CD14-positive monocyte (primary cell): ENCODE data around the gene ZBTB43. TPM values are rescaled to one million over a fixed set of nuclear protein-coding genes. Genes with fewer than 3 reads are reported as not detected.

ENCODE experiments used
- DNase-seq, 3 donors: peaks; one replicate each; pipeline ENCODE4 v3.0.0-alpha.2; 2011 to 2022
- H2AFZ ChIP-seq: 2 replicates; pipeline ENCODE4 v1.6.0; 2012; ENCODE audit warnings: mild to moderate bottlenecking, low read depth, low read length, inconsistent platforms; ENCODE audit not compliant: insufficient read depth, poor library complexity, severe bottlenecking
- H3K27ac ChIP-seq, 2 donors: 1 replicate in 1 of 2; 2 replicates in 1 of 2; pipeline ENCODE4 v1.5.1; 2012 to 2013; ENCODE audit warnings: low read length in 2 of 2, control low read depth in 1 of 2, inconsistent platforms in 1 of 2, low read depth in 1 of 2, mild to moderate bottlenecking in 1 of 2
- H3K27me3 ChIP-seq, 2 donors: one replicate each; pipeline versions ENCODE4 v1.6.0 to v1.6.1; 2011 to 2013; ENCODE audit warnings: low read length in 2 of 2; ENCODE audit not compliant: control insufficient read depth in 2 of 2, insufficient read depth in 2 of 2
- H3K36me3 ChIP-seq, 2 donors: replicated peaks in 1 of 2; 1 replicate in 1 of 2; 2 replicates in 1 of 2; pipeline versions ENCODE4 v1.5.1 to v1.6.1; 2012 to 2013; ENCODE audit warnings: low read length in 2 of 2, control low read depth in 1 of 2, inconsistent platforms in 1 of 2, mild to moderate bottlenecking in 1 of 2; ENCODE audit not compliant: insufficient read depth in 2 of 2, control insufficient read depth in 1 of 2
- H3K4me1 ChIP-seq, 2 donors: 1 replicate in 1 of 2; 2 replicates in 1 of 2; pipeline versions ENCODE4 v1.5.1 to v1.6.1; 2012 to 2013; ENCODE audit warnings: low read length in 2 of 2, control low read depth in 1 of 2, inconsistent platforms in 1 of 2, mild to moderate bottlenecking in 1 of 2, moderate library complexity in 1 of 2; ENCODE audit not compliant: insufficient read depth in 2 of 2, control insufficient read depth in 1 of 2
- H3K4me2 ChIP-seq: replicated peaks from 2 replicates; pipeline ENCODE3; 2012; ENCODE audit warnings: low read length, moderate library complexity, mild to moderate bottlenecking; ENCODE audit not compliant: poor library complexity, severe bottlenecking; ENCODE audit errors: extremely low read depth
- H3K4me3 ChIP-seq, 3 experiments: fragments of 200-600 bp in 1 of 3; sonication (generic) in 1 of 3; replicated peaks in 1 of 3; 1 replicate in 2 of 3; 2 replicates in 1 of 3; pipeline ENCODE4 v1.5.1; 2011 to 2013; ENCODE audit warnings: low read length in 3 of 3, mild to moderate bottlenecking in 3 of 3, control low read depth in 2 of 3, low read depth in 2 of 3, inconsistent platforms in 1 of 3, moderate library complexity in 1 of 3
- H3K79me2 ChIP-seq: 2 replicates; pipeline ENCODE4 v1.6.0; 2012; ENCODE audit warnings: mild to moderate bottlenecking, control low read depth, inconsistent platforms, low read length, moderate library complexity; ENCODE audit not compliant: insufficient read depth
- H3K9ac ChIP-seq: 2 replicates; pipeline ENCODE4 v1.6.0; 2017; ENCODE audit warnings: low read length, mild to moderate bottlenecking; ENCODE audit not compliant: insufficient read depth, poor library complexity, severe bottlenecking
- H3K9me3 ChIP-seq, 2 donors: replicated peaks in 1 of 2; 1 replicate in 1 of 2; 2 replicates in 1 of 2; pipeline versions ENCODE4 v1.5.1 to v1.6.1; 2012 to 2013; ENCODE audit warnings: low read length in 2 of 2, control low read depth in 1 of 2; ENCODE audit not compliant: control insufficient read depth in 1 of 2, insufficient read depth in 1 of 2
- H4K20me1 ChIP-seq: 2 replicates; pipeline ENCODE4 v1.6.0; 2012; ENCODE audit warnings: mild to moderate bottlenecking, low read length, control low read depth, moderate library complexity; ENCODE audit not compliant: insufficient read depth
- H3K27ac Mint-ChIP-seq, 7 donors: one replicate each; pipeline ENCODE4 v1.8.0; 2020; ENCODE audit warnings: mild to moderate bottlenecking in 7 of 7, mixed read lengths in 7 of 7, moderate library complexity in 6 of 7, inconsistent platforms in 2 of 7
- H3K27me3 Mint-ChIP-seq, 3 donors: one replicate each; pipeline ENCODE4 v1.8.0; 2021 to 2022; ENCODE audit warnings: low read depth in 3 of 3, mild to moderate bottlenecking in 3 of 3, mixed read lengths in 3 of 3, moderate library complexity in 3 of 3, inconsistent platforms in 1 of 3
- H3K36me3 Mint-ChIP-seq, 2 donors: one replicate each; pipeline ENCODE4 v1.8.0; 2020; ENCODE audit warnings: mixed read lengths in 2 of 2, inconsistent platforms in 1 of 2, mild to moderate bottlenecking in 1 of 2
- H3K4me1 Mint-ChIP-seq: one replicate; pipeline ENCODE4 v1.8.0; 2020; ENCODE audit warnings: mild to moderate bottlenecking, mixed read lengths
- H3K4me3 Mint-ChIP-seq, 2 donors: one replicate each; pipeline ENCODE4 v1.8.0; 2020; ENCODE audit warnings: mild to moderate bottlenecking in 2 of 2, mixed read lengths in 2 of 2, moderate library complexity in 1 of 2
- H3K9me3 Mint-ChIP-seq, 7 donors: one replicate each; pipeline ENCODE4 v1.8.0; 2020 to 2022; ENCODE audit warnings: mixed read lengths in 7 of 7, mild to moderate bottlenecking in 6 of 7, moderate library complexity in 6 of 7, inconsistent platforms in 2 of 7
- CTCF ChIP-seq: fragments of 200-600 bp; IDR thresholded peaks from one replicate; pipeline ENCODE4 v1.8.0; 2022; ENCODE audit warnings: antibody characterized with exemption, mild to moderate bottlenecking
- WGBS: methylation state at CpG from one replicate; pipeline ENCODE4 v1.1.5; 2013; ENCODE audit warnings: missing lambda C conversion rate; ENCODE audit not compliant: insufficient coverage; 5-methylcytosine and 5-hydroxymethylcytosine counted together
- intact Hi-C, 2 donors: fragments of 100-400 bp; cut with micrococcal nuclease; formaldehyde crosslinking; loops; one replicate each; pipeline versions ENCODE4 v1.15.0 to v1.15.1; 2023
- polyA plus RNA-seq, 3 donors: library from polyadenylated mRNA; depleted of rRNA in 1 of 3; unstranded in 2 of 3; stranded (reverse) in 1 of 3; fragments of 300-500 nt in 2 of 3; fragments of >200 nt in 1 of 3; fragmentation: Illumina TruSeq in 2 of 3; gene quantifications; 1 replicate in 2 of 3; 2 replicates in 1 of 3; pipeline ENCODE4 v1.2.3, GENCODE V29; 2012 to 2021

ZBTB43 gene
- polyA plus RNA-seq, 3 donors = 6.1 to 15.9 (median 6.8) TPM

- peaks cover 26% of the 10 kb centered on the region for H3K4me1 Mint-ChIP-seq
- peaks cover 18 to 43% of the 10 kb centered on the region in 2 donors for H3K36me3 Mint-ChIP-seq
- intact Hi-C loops = no loop called here
- Histone ChIP-seq H3K4me3 (no peak overlapping the region), H3K9ac (no peak overlapping the region), H3K27ac (peak overlapping the region in 1 of 2 donors; percentile 36), H3K4me2 (no peak overlapping the region), H3K79me2 (peaks cover 97% of the 10 kb centered on the region), H3K4me1 (peaks cover 0 to 5% of the 10 kb centered on the region in 2 donors), H4K20me1 (peaks cover 99% of the 10 kb centered on the region), H3K27me3 (no peaks in the 10 kb centered on the region), H3K9me3 (no peaks in the 10 kb centered on the region), H2AFZ (no peak overlapping the region), H3K36me3 (peaks cover 13 to 36% of the 10 kb centered on the region in 2 donors)
- DNase-seq = no peak
- TF ChIP-seq CTCF = no peak
- H3K4me3 Mint-ChIP-seq = no peak overlapping the region
- no peaks in the 10 kb centered on the region for H3K27me3 Mint-ChIP-seq
- peak overlapping the region in 6 of 7 donors; percentile 8 to 81 (median 43) for H3K27ac Mint-ChIP-seq
- peaks cover 0 to 1% (median 0%) of the 10 kb centered on the region in 7 donors for H3K9me3 Mint-ChIP-seq
- WGBS = 67% methylated on average over 3 of the region's 9 CpGs
Observed at GRCh38 chr9:126874546-126875314, 69.9 kb downstream of the ZBTB43 start.

GRCh38 chr9:126875756-126876510, 71.1 kb downstream of the ZBTB43 start:
- H3K4me1 Mint-ChIP-seq = peaks cover 24% of the 10 kb centered on the region
- H2AFZ ChIP-seq = no peak overlapping the region
- H3K36me3 ChIP-seq = peaks cover 25 to 42% of the 10 kb centered on the region in 2 donors
- H3K9ac ChIP-seq = no peak overlapping the region
- peaks cover 99% of the 10 kb centered on the region for H4K20me1 ChIP-seq
- H3K27me3 Mint-ChIP-seq = no peaks in the 10 kb centered on the region
- peaks cover 0 to 5% of the 10 kb centered on the region in 2 donors for H3K4me1 ChIP-seq
- H3K4me3 ChIP-seq = no peak overlapping the region
- no peak for DNase-seq
- H3K9me3 ChIP-seq = no peaks in the 10 kb centered on the region
- H3K36me3 Mint-ChIP-seq = peaks cover 30 to 54% of the 10 kb centered on the region in 2 donors
- peak overlapping the region in 2 of 7 donors; percentile 20 to 44 for H3K27ac Mint-ChIP-seq
- H3K27ac ChIP-seq = peak overlapping the region in 1 of 2 donors; percentile 24
- WGBS = 89% methylated on average over 1 of the region's 4 CpGs
- intact Hi-C loops = no loop called here
- H3K4me3 Mint-ChIP-seq = no peak overlapping the region
- peaks cover 0 to 1% (median 0%) of the 10 kb centered on the region in 7 donors for H3K9me3 Mint-ChIP-seq
- H3K4me2 ChIP-seq = no peak overlapping the region
- H3K79me2 ChIP-seq = peaks cover 97% of the 10 kb centered on the region
- TF ChIP-seq CTCF = no peak
- H3K27me3 ChIP-seq = no peaks in the 10 kb centered on the region
